Endometrial microvascular endothelial cells (primary cell): Measurements from ENCODE around the gene E2F4. TPM values are rescaled to one million over a fixed set of nuclear protein-coding genes. Genes with fewer than 3 reads are reported as not detected.

Experiments used
- in situ Hi-C: cut with HindIII; loops from 2 replicates; pipeline ENCODE4 v1.10.0; 2017; ENCODE audit warnings: low sequenced_read_pairs, low pct_unique_long_range_greater_than_20kb; ENCODE audit errors: inconsistent ontology term
- total RNA-seq: library from RNA; depleted of rRNA; stranded (reverse); fragments of >200 nt; gene quantifications from one replicate; pipeline ENCODE4 v1.2.3, GENCODE V29; 2015; ENCODE audit errors: inconsistent ontology term

E2F4 gene
- total RNA-seq, 1 donor from 2014 or later, result 163 TPM

GRCh38 chr16:67241008-67241900, 49.3 kb downstream of the E2F4 start:
- in situ Hi-C loops, result no loop called here

- in situ Hi-C loops, result no loop called here
These were observed 50.3 kb downstream of the E2F4 start for GRCh38 chr16:67242138-67242730.

DNA sequence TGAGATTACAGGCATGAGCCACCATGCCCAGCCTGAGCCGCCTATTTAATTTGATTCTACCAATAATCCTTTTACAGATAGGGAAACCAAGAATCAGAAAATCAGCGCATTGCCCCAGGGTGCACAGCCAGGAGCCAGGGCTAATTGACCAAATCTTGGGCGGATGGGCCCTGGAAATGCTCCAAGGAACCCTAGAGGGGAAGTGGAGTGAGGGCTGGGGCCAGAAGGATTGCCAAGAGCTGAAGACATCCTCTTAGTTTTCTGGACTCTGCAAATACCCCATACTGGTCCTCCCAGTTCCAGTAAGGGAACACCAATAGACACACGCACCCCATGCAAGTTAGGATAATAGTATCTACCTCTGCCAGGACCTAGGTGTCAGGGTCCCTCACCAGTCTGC, 51.5 kb downstream of the E2F4 start:
- in situ Hi-C loops, result no loop called here

DNA sequence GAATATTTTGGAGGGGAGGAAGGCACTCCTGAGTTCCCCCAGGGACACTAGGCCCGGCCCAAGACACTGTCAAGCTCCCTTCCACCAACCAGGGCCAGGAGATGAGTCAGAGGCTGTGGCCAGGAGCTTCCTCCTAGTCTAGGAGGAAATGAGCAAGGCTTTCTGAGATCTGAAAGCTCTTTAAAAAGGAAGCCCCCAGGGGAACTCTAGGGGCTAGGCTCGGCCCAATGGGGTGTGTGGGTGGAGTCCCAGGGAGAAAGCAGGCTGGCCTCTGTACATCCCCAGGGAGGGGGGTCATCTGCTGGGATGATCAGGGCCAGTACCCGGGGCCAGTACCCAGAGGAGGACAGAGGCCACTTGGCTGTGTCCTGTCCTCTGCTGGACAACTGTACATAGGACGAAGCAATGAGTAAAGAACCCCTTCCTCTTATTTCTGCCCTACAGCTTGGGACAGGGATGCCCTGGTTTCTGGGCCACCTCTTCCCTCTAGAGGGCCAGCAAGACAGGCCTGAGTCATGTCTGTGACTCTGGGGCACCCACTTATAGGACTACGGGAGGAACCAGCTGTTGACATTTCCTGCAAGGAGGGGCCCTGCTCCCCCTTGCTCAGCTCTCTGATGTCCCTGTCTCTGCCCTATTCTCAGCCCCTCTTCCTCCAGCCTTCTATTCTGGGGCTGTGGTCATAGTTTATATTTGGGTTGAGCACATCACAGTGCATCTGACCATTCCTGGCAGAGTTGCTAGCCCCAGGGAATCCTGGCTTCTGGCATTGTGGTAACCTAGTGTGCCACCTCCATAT, 52.6 kb downstream of the E2F4 start:
- in situ Hi-C loops, result no loop called here

DNA sequence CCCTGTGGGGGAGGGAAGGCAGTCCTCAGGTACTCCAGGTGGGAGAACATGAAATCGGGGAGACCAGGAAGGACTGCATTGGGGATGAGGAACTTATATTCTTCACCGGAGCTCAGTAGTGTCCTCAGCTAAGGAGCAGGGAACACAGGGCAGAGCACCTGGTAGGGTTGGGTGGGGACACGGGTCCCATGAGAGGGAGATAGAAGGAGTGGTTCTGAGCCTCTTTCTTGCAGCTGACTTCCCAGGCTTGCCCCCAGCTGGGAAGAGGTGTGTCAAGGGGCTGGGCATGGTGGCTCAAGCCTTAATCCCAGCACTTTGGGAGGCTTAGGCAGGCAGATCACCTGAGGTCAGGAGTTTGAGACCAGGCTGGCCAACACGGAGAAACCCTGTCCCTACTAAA, 53.2 kb downstream of the E2F4 start:
- in situ Hi-C loops, result no loop called here

- in situ Hi-C loops, result no loop called here
These were observed 53.7 kb downstream of the E2F4 start for GRCh38 chr16:67245674-67246080.

- in situ Hi-C loops, result no loop called here
These were observed 54.3 kb downstream of the E2F4 start for GRCh38 chr16:67246081-67246755.

GRCh38 chr16:67246756-67247191, 54.8 kb downstream of the E2F4 start:
- in situ Hi-C loops, result no loop called here

DNA sequence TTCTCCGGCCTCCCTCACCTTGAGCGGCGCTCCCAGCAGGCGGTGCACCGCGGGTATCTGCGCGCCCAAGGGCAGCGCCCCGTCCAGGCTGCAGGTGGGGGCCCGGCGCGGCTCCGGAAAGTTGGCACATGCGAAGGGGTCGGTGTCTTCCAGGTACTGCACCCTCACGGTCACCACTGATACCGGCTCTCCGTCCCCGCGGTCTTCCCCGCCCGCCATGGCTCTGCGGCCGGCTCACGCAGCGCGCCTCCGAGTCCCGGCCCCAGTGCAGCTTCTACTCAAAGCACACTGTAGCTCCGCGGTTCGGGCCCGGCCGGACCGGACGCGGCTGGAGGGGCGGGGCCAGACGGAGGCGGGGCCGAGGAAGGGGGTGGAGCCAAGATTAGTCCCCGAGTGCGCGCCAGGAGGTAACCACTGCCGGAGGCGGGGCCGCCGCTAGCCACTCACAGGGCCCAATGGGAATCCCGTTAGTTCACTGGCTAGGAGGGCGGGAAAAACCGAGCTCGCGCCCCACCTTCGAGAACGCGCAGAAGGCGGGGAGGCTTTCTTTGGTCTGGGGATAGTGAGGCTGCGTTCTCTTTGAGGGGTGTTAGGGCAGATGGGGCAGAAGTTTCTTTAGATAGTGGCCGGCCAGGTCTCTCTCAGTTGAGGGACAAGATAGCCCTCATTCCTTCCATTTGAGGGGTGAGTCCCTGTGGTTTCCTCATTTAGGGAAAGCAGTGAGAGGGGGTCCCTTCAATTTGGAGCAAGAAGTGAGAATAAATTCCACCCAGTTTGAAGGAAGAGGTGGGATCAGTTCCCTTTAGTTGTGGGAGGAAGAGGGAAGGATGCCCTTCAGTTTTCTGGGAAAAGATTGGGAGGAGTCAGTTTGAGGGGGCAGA, 55.5 kb downstream of the E2F4 start, which contains the start of gene FHOD1:
Gene FHOD1 (minus strand): TSS at position 290 of the 881 bp plus-strand sequence. CDS start 71 bp downstream, at position 219.
- in situ Hi-C loops, result no loop called here

- in situ Hi-C loops, result no loop called here
These were observed 56.1 kb downstream of the E2F4 start for GRCh38 chr16:67248073-67248400.

Other genes starting within 250 kb of the E2F4 start
- not detected for gene CES3, start 230.9 kb upstream of the E2F4 start, total RNA-seq
- gene CES4A, start 203.6 kb upstream of the E2F4 start, total RNA-seq, result under 0.01 TPM
- 78.1 TPM for gene CBFB, start 163.0 kb upstream of the E2F4 start, total RNA-seq
- gene PHAF1, start 82.2 kb upstream of the E2F4 start, total RNA-seq, result 21.8 TPM
- gene B3GNT9, start 41.2 kb upstream of the E2F4 start, total RNA-seq, result 4.7 TPM
- 33.0 TPM for gene TRADD, start 32.2 kb upstream of the E2F4 start, total RNA-seq
- 13.6 TPM for gene FBXL8, start 32.2 kb upstream of the E2F4 start, total RNA-seq
- not detected for gene HSF4, start 27.4 kb upstream of the E2F4 start, total RNA-seq
- gene NOL3, start 21.6 kb upstream of the E2F4 start, total RNA-seq, result 37.5 TPM
- gene MATCAP1, start 8.2 kb upstream of the E2F4 start, total RNA-seq, result 5.6 TPM
- gene EXOC3L1, start 2.0 kb upstream of the E2F4 start, total RNA-seq, result 6.9 TPM
- 0.37 TPM for gene ELMO3, start 7.0 kb downstream of the E2F4 start, total RNA-seq
- gene TMEM208, start 35.0 kb downstream of the E2F4 start, total RNA-seq, result 41.0 TPM
- gene FHOD1, start 55.3 kb downstream of the E2F4 start, total RNA-seq, result 57.5 TPM
- 1.7 TPM for gene SLC9A5, start 56.8 kb downstream of the E2F4 start, total RNA-seq
- 69.4 TPM for gene PLEKHG4, start 87.4 kb downstream of the E2F4 start, total RNA-seq
- gene KCTD19, start 134.6 kb downstream of the E2F4 start, total RNA-seq, result under 0.01 TPM
- 0.56 TPM for gene LRRC36, start 134.7 kb downstream of the E2F4 start, total RNA-seq
- 1.4 TPM for gene TPPP3, start 201.3 kb downstream of the E2F4 start, total RNA-seq
- 5.0 TPM for gene ZDHHC1, start 224.3 kb downstream of the E2F4 start, total RNA-seq
- gene HSD11B2, start 239.0 kb downstream of the E2F4 start, total RNA-seq, result not detected